GM18861 (cell line): ENCODE results near the gene CARS1.

Experiments
- ATAC-seq: cut with Tn5 transposase; IDR thresholded peaks from one replicate; pipeline ENCODE4 v1.9.1; 2021; ENCODE audit not compliant: unreplicated experiment

Gene CARS1

DNA sequence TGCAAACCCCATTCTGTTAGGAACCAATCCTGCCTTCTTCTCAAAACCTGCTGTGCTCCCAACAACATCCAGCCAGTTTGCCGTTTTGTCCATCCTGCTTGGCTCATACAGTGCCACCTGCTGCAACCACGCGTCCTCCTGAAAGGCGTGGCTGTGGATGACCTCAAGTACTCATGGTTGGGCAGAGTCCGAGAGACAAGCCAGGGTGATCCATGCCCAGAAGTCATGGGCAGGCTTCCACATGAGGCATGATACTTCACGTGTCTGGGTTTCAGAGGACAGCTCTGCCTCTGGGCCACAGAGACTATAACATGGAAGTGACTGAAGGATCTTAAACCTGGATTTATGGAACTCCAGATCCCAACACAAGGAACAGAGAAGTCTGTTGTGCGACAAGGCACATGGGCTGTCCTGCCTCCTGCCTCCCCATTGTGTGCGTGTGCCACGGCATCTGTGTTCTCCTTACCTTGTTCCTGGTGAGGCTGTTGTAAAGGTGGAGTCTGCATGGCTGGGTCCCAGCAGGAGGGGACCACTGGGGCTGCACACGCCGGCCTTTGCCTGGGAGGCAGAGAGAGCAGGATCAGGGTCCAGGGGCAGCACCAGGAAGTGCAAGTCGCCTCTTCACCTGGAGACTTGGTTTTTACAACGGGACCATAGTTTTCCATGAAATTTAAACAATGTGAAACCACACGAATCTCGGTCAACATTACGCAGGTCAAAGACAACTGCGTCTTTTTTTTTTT, 15.4 kb downstream of the CARS1 start:
- no peak for ATAC-seq

DNA sequence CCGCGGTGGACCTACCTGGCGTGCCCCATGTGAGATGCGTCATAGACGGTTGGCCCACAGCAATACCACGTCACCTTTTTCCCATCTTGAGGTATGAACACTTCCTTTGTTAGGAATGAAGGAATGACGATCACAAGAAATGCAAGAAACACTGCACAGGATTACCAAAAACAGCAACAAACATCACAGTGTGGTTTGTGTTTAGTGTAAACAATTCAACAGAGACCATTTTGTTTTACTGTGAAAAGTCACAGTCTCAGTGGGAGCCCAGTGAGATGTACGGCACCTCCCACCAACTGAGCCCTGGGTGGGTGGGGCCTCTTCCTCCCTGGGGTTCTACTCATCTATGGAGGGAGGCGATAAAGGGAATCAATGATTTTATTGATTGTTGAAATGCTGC, 16.3 kb downstream of the CARS1 start:
- no peak for ATAC-seq

DNA sequence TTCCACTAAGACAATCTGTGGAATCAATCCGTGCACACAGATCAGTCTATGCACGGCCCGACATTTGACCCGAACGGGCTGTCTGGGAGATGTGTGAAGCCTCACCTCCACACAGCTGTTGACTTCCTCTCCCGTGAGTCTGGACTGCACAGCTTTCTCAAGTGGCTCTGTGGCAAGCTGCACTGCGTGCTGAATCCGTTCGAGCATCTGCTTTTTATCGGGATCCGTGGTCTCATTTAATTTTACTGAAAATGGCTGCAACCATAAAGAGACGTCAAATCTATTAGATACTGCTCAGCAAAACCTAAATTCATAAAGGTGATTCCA, 19.3 kb downstream of the CARS1 start:
- ATAC-seq: no peak

- no peak for ATAC-seq
Measured at GRCh38 chr11:3037040-3037944, 19.9 kb downstream of the CARS1 start.

DNA sequence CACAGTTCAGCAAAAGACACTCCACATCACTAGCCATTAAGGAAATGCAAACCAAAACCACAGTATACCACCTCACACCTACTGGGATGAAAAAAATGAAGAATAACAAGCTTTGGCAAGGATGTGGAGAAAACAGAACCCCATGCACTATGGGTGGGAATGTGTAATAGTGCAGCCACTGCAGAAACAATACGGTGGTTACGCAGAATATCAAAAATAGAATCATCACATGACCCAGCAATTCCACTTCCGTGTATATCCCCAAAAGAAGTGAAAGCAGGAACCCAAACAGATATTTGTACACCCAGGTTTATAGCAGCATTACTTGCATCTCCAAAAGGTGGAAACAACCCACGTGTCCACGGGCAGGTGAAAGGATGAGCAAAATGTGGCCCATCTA, 20.8 kb downstream of the CARS1 start:
- ATAC-seq: no peak

- ATAC-seq: no peak
Measured at GRCh38 chr11:3035333-3035732, 21.9 kb downstream of the CARS1 start.

DNA sequence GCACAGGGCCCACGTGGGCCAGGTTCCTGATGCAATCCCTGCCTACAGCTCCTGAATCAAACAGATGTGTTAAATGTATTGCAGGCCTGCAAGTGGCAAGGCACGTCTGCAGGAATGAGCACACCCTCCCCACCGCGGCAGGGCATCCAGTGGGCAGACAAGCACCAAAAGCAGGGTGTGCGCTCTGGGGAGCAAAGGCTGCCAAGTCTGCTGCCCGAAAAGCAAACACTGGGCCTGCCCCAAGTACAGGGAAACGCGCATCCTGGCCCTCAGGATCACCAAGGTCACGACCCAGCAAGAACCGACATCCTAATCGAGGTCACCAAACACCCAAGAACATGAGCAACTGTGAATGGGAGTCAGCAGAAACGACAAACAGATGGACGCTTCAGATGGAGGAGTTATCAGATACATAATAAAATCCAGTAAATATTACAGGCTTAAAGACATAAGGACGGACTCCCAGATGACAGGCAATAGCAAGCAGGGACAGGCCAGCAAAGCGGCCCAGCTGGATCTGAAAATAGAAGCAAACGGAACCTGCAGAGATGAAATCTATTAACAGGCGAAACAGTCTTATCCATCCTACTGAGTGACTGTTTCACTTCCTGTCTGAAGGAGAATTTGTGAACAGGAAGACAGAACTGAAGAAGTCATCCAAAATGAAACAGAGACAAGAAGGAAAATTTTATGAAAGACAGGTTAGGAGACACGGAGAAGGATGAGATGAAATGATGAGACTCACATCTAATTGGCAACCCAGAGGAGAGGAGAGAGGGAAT, 26.7 kb downstream of the CARS1 start:
- no peak for ATAC-seq

GRCh38 chr11:3028813-3029212, 28.4 kb downstream of the CARS1 start:
- ATAC-seq: no peak

GRCh38 chr11:3026803-3027202, 30.4 kb downstream of the CARS1 start:
- no peak for ATAC-seq

DNA sequence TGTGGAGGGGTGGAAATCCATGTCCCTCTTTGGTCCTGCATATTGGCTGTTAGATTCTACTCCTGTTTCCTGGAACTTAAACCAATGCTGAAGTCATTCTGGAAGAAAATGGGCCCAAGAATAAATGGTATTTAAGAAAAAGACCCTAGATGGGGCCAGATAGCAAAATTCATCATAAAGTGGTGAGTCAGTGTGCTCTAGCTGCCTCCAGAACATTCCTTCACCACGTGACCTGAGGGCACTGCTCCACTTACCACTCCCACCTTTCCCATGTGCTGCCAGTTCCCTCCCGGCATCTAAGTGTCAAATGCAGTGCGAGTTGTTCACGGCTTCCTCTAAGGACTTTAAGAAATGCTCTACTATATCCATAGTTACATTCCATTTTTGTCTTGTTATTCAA, 34.2 kb downstream of the CARS1 start:
- no peak for ATAC-seq

DNA sequence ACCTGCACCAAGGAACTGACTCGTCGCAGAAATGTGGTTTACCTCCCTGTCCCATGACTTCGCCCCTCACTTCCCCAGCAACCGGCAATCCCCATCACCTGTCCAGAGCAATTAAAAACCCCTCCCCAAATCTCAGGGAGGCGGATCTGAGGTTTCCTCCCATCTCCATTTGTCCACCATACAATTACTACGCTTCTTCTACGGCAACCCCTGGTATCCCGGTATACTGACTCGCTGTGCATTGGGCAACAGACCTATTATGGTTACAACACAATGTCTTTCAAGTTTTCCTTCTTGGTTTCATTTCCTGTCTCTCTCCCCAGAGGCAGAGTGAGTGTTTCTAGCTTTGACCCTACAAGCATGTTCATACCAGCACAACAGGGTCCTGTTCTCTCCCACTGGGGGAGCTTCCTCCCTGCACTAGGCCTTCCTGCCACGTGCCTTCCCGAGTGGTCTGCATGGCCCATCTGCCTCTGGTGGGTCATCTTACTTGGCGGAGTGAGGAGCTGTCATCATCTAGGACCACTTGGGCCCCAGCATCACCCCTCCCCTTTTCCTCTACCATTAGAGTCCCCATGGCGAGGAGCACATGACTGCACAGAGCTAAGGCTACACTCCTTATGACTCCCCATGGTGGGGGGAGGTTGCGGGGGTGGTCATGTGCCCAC, 34.8 kb downstream of the CARS1 start:
- ATAC-seq: peak; percentile 56

DNA sequence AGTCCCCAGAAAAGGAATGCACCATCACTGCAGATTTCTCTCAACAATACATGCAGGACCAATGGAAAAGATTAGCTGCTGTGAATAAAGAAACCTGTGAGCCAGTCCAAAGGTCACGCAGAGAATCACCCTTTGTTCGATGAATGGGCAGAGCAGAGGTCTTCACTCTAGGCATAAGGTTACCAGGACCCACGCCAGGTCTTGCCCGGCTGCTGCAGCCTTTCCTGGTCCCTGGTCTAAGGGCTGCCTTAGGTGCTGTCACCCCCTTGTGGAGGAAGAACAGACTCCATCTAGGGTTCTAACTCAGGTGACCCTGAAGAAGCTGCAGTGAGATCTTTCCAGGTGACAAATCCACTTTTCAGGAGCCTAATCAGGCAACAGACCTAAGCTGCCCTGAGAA, 36.1 kb downstream of the CARS1 start:
- no peak for ATAC-seq

DNA sequence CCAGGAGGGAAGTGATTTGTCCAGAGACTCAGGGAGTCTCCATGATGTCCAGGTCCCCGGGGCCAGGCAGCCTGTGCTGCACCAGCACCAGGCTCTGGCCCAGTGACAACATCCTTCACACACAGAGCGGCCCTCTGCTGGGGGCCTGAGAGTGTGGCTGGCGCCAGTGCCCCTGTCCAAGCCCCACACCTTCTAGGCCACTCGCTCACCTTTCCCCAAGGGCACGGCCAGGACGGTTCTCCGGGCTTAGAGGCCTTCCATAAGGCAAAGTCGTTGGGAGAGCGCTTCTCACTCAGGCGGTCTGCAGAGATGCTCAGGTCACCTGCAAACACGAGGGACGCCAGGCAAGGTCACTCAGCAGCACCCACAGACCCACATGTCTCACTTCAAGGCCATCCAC, 37.2 kb downstream of the CARS1 start:
- no peak for ATAC-seq

GRCh38 chr11:3018596-3018995, 38.6 kb downstream of the CARS1 start:
- no peak for ATAC-seq

DNA sequence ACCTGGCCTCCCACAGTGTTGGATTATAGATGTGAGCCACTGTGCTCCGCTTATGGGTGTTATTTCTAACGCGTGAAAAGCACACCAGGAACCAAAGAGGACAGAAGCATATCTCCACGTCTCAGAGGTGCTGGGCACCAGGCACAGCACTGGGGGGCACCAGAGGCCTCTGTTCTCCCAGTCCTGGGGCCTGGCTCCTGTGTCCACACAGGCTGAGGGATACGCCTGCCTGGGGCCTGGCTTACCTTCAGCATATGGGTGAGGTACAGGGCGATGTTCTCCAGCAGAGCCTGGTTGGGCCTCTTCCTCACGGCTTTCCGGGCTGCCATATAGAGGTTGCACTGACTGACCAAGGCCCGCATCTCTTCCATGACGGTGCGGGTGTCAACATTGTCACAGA, 40.4 kb downstream of the CARS1 start:
- no peak for ATAC-seq

DNA sequence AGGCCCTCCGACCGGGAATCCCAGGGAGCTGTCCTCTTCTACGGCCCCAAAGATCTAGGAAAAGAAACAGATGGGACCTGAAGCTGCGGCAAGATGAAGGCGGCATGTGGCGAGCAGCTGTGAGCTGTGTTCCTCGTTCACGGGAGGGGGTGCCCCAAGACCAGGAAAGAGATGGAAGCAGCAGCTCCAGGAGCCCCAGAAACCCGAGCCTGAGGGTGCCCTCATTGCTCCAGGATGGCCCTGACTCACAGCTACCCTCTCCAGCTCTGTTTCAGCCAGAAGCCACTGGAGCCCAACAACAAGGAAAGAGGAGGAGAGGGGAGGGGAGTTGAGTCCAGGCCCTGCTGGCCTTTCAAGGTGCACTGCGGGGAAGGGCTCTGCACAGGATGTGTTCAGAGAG, 41.4 kb downstream of the CARS1 start:
- ATAC-seq: no peak

DNA sequence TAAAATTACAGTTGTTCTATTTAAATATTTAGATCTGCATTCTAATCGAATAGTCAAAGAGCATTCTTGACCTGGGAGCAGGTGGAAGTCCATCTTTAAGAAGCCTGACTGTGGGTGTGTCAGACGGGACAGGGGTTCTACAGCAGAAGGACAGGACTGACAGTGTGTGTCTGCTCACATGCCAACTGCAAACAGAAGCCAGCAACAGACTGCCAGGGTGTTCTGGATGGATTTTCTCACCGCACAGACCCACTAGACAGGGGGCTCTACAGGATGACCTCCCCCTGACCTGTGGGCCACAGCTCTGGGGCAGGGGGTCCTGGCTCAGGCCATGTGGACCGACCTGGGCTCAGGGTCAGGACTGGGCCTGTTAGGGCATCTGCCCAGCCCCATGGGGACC, 42.3 kb downstream of the CARS1 start:
- no peak for ATAC-seq

DNA sequence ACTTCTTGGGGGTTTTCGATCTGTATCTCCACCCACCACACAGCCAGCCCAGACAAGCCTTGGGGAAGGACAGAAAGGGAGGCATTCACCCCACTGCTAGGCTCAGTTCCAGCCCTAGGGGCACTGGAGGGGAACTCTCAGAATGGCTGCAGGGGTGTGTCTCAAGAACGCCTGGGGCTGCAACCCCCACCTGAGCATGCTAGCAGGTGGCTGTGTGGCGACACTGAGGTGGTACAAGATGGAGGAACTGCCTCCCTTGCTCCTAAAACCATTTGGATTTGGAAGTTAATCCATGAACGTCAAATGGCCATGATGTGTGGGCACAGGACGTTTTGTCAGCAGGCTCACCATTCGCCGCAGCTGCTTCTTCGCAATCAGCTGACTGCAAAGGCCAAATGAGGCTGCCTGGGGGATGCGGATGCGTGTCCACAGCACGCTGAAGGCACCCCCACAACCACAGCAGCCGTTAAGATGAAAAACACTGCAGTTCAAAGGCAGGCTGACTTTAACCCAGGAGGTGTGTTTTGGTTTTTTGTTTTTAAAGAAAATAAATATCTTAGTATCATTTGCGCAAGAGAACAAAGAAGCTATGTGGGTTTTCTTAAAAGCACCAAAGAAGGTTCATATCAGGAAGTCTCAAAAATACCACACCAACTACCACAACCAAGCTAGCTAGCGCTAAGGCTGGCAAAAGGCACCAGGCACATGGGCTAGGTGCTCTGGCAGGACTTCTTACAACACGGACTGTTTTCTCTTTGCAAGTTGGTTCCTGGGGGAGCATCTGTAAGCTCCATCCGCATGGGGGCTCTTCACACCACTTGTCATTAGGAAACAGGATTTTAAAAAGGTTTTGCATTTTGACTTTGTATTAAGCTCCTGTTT, 42.9 kb downstream of the CARS1 start:
- no peak for ATAC-seq

- ATAC-seq: no peak
Measured at GRCh38 chr11:3011891-3012885, 45.0 kb downstream of the CARS1 start.
